ENCODE data around the gene SEMA7A. TPM values are rescaled to one million over a fixed set of nuclear protein-coding genes. Genes with fewer than 3 reads are reported as not detected.

Gene SEMA7A
- total RNA-seq, 4 donors from 2014 or later = 0.29 to 16.9 (median 4.5) TPM; not detected in 1

- Histone ChIP-seq H3K9me3 (no peaks in the 10 kb centered on the region), H3K27ac (no peak overlapping the region), H3K27me3 (no peaks in the 10 kb centered on the region), H3K36me3 (no peaks in the 10 kb centered on the region), H3K4me3 (no peak overlapping the region), H3K4me1 (no peaks in the 10 kb centered on the region)
- intact Hi-C loops (cut with DNase I; ENCODE audit: low total_unique reads) = no loop called here
- no peak for TF ChIP-seq CTCF (IDR thresholded peaks at IDR 0.05)
- no peak for TF ChIP-seq POLR2A (IDR thresholded peaks at IDR 0.05)
- no peak for DNase-seq
These were observed 37.1 kb downstream of the SEMA7A start for GRCh38 chr15:74396445-74397238.

- no peak overlapping the region for H3K27ac ChIP-seq
- no peaks in the 10 kb centered on the region for H3K9me3 ChIP-seq
- intact Hi-C loops (cut with DNase I; ENCODE audit: low total_unique reads) = no loop called here
- TF ChIP-seq POLR2A (IDR thresholded peaks at IDR 0.05) = no peak
- DNase-seq = no peak
- no peaks in the 10 kb centered on the region for H3K4me1 ChIP-seq
- H3K36me3 ChIP-seq = no peaks in the 10 kb centered on the region
- H3K4me3 ChIP-seq = no peak overlapping the region
- H3K27me3 ChIP-seq = no peaks in the 10 kb centered on the region
These were observed 37.7 kb downstream of the SEMA7A start for GRCh38 chr15:74396146-74396438.

GRCh38 chr15:74395319-74396145, 38.2 kb downstream of the SEMA7A start:
- Histone ChIP-seq H3K27ac (no peak overlapping the region), H3K4me3 (no peak overlapping the region), H3K4me1 (no peaks in the 10 kb centered on the region), H3K27me3 (no peaks in the 10 kb centered on the region), H3K36me3 (no peaks in the 10 kb centered on the region), H3K9me3 (no peaks in the 10 kb centered on the region)
- intact Hi-C loops (cut with DNase I; ENCODE audit: low total_unique reads) = no loop called here
- no peak for DNase-seq
- TF ChIP-seq CTCF (IDR thresholded peaks at IDR 0.05) (no peak), POLR2A (IDR thresholded peaks at IDR 0.05) (no peak)

GRCh38 chr15:74394090-74394846, 39.5 kb downstream of the SEMA7A start:
- no peaks in the 10 kb centered on the region for H3K4me1 ChIP-seq
- no peak overlapping the region for H3K4me3 ChIP-seq
- H3K27me3 ChIP-seq = no peaks in the 10 kb centered on the region
- DNase-seq = no peak
- H3K27ac ChIP-seq = no peak overlapping the region
- H3K9me3 ChIP-seq = no peaks in the 10 kb centered on the region
- intact Hi-C loops (cut with DNase I; ENCODE audit: low total_unique reads) = no loop called here
- TF ChIP-seq CTCF (IDR thresholded peaks at IDR 0.05) (no peak), POLR2A (IDR thresholded peaks at IDR 0.05) (no peak)
- no peaks in the 10 kb centered on the region for H3K36me3 ChIP-seq

GRCh38 chr15:74393423-74393822, 40.3 kb downstream of the SEMA7A start:
- intact Hi-C loops (cut with DNase I; ENCODE audit: low total_unique reads) = no loop called here
- no peak for DNase-seq
- Histone ChIP-seq H3K4me3 (no peak overlapping the region), H3K36me3 (no peaks in the 10 kb centered on the region), H3K27me3 (no peaks in the 10 kb centered on the region), H3K9me3 (no peaks in the 10 kb centered on the region), H3K4me1 (no peaks in the 10 kb centered on the region), H3K27ac (no peak overlapping the region)
- no peak for TF ChIP-seq POLR2A (IDR thresholded peaks at IDR 0.05)
- no peak for TF ChIP-seq CTCF (IDR thresholded peaks at IDR 0.05)

Measured in uterus (tissue), 4 donors.